ENCODE data around the gene ADM.

The ADM gene

GRCh38 chr11:10308201-10308954 lies 3.5 kb downstream of the ADM start:
- no peak for TF ChIP-seq CTCF (IDR thresholded peaks at IDR 0.05)

- no peak for TF ChIP-seq CTCF (IDR thresholded peaks at IDR 0.05)
Measured at GRCh38 chr11:10309163-10310093, 4.6 kb downstream of the ADM start.

- TF ChIP-seq CTCF (IDR thresholded peaks at IDR 0.05): no peak
Measured at GRCh38 chr11:10310301-10310841, 5.5 kb downstream of the ADM start.

GRCh38 chr11:10311802-10312201 lies 6.9 kb downstream of the ADM start:
- no peak for TF ChIP-seq CTCF (IDR thresholded peaks at IDR 0.05)

GRCh38 chr11:10314199-10315072 lies 9.6 kb downstream of the ADM start:
- no peak for TF ChIP-seq CTCF (IDR thresholded peaks at IDR 0.05)

GRCh38 chr11:10315083-10315482 lies 10.2 kb downstream of the ADM start:
- TF ChIP-seq CTCF (IDR thresholded peaks at IDR 0.05): no peak
